BE2C (cell line): ENCODE data around the gene TMEM126A.

Experiments
- DNase-seq: peaks from one replicate; pipeline ENCODE4 v3.0.0-alpha.2; 2020
- H3K27me3 ChIP-seq: fragments of 250-450 bp; sonication (Bioruptor Pico); 2 replicates; pipeline ENCODE4 v1.5.1; 2020; ENCODE audit warnings: mild to moderate bottlenecking
- H3K36me3 ChIP-seq: fragments of 250-450 bp; sonication (Bioruptor Pico); 2 replicates; pipeline ENCODE4 v1.5.1; 2020; ENCODE audit warnings: mild to moderate bottlenecking
- H3K4me1 ChIP-seq: fragments of 250-450 bp; sonication (Bioruptor Pico); 2 replicates; pipeline ENCODE4 v1.5.1; 2020
- H3K4me3 ChIP-seq: 2 replicates; pipeline ENCODE4 v1.5.1; 2011; ENCODE audit warnings: low read depth, low read length
- H3K9me3 ChIP-seq: fragments of 250-450 bp; sonication (Bioruptor Pico); 2 replicates; pipeline ENCODE4 v1.5.1; 2020
- TF ChIP-seq, protein P1 (sequence below): IDR thresholded peaks from 2 replicates; pipeline ENCODE4 v1.5.1; 2012; ENCODE audit warnings: mild to moderate bottlenecking, low read depth, low read length

The TMEM126A gene

GRCh38 chr11:85699957-85700741 lies 52.4 kb downstream of the TMEM126A start:
- Histone ChIP-seq H3K4me3 (no peak overlapping the region), H3K36me3 (no peaks in the 10 kb centered on the region), H3K27me3 (peaks cover 20% of the 10 kb centered on the region), H3K9me3 (no peaks in the 10 kb centered on the region), H3K4me1 (no peaks in the 10 kb centered on the region)
- DNase-seq, result no peak
- TF ChIP-seq, protein P1, sequence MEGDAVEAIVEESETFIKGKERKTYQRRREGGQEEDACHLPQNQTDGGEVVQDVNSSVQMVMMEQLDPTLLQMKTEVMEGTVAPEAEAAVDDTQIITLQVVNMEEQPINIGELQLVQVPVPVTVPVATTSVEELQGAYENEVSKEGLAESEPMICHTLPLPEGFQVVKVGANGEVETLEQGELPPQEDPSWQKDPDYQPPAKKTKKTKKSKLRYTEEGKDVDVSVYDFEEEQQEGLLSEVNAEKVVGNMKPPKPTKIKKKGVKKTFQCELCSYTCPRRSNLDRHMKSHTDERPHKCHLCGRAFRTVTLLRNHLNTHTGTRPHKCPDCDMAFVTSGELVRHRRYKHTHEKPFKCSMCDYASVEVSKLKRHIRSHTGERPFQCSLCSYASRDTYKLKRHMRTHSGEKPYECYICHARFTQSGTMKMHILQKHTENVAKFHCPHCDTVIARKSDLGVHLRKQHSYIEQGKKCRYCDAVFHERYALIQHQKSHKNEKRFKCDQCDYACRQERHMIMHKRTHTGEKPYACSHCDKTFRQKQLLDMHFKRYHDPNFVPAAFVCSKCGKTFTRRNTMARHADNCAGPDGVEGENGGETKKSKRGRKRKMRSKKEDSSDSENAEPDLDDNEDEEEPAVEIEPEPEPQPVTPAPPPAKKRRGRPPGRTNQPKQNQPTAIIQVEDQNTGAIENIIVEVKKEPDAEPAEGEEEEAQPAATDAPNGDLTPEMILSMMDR, result no peak

- Histone ChIP-seq H3K9me3 (no peaks in the 10 kb centered on the region), H3K27me3 (peaks cover 27% of the 10 kb centered on the region), H3K4me3 (no peak overlapping the region), H3K4me1 (no peaks in the 10 kb centered on the region), H3K36me3 (no peaks in the 10 kb centered on the region)
- no peak for DNase-seq
- TF ChIP-seq, protein P1, result no peak
These were observed 57.2 kb downstream of the TMEM126A start for GRCh38 chr11:85704967-85705366.

GRCh38 chr11:85705800-85706199 lies 58.0 kb downstream of the TMEM126A start:
- H3K36me3 ChIP-seq, result no peaks in the 10 kb centered on the region
- no peak overlapping the region for H3K4me3 ChIP-seq
- no peaks in the 10 kb centered on the region for H3K9me3 ChIP-seq
- H3K4me1 ChIP-seq, result no peaks in the 10 kb centered on the region
- no peak for DNase-seq
- TF ChIP-seq, protein P1, result no peak
- peaks cover 33% of the 10 kb centered on the region for H3K27me3 ChIP-seq
